NCI-H82 treated with DMSO at 0.1 percent for 48 hours (cell line): ENCODE data around the gene MACROD2.

Source experiments
- DNase-seq: peaks from one replicate; lab custom pipeline; 2025; ENCODE audit not compliant: unreplicated experiment; lab: John Stamatoyannopoulos, UW

Gene MACROD2

GRCh38 chr20:14888134-14888533 lies 892.8 kb downstream of the MACROD2 start:
- DNase-seq: no peak

DNA sequence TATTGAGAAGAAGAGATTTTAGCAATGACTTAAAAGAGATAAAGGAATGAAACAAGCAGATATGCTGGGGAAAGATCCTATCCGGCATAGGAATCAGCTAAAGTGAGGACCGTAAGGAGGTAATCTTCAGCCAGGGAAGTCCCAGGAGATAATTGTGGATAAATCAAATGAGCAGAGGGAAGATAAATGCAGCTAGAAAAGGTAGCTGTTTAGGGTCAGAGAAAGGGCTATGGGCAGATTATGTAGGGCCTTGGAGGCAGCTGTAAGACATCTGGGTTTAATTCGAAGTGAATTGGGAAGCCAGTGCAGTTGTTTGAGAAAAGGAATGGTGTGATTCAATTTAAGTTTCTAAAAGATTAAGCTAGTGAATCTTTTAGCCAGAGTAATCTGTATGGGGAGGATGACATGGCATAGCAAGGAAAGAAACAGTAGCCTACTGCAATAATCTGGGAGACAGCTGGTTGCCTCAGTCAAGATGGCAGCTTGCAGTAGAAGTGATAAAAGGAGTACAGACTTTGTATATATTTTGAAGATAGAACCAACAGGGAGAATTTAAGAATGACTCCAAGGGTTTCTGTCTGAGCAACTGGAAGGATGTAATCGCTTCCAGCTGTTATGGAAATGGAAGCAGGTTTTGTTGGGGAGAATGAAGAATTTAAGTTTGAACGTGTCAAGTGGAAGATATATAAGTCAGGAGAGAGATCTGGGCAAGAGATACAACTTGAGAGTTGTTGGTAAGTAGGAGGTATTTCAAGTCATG lies 894.4 kb downstream of the MACROD2 start:
- DNase-seq: peak; percentile 3

- DNase-seq: no peak
Measured at GRCh38 chr20:14890713-14891112, 895.4 kb downstream of the MACROD2 start.

GRCh38 chr20:14892782-14893181 lies 897.5 kb downstream of the MACROD2 start:
- DNase-seq: no peak

DNA sequence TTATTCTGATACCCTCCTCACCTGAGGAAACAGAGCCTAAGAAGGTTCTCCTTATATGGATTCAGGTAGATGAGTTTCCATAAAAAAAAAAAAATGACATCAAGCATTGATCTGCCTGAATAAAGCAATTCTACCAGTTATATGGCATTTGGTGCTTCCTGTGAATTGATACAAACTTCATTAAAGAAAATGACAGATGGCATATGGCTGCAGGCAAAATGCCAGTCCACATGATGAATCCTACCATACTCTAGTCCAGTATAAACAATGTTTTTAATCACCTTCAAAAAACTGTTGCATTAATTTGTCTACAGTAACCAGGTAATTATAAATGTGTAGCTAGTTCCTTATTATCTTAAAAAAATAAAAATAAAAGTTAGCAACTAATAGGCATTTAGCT lies 901.3 kb downstream of the MACROD2 start:
- DNase-seq: no peak

DNA sequence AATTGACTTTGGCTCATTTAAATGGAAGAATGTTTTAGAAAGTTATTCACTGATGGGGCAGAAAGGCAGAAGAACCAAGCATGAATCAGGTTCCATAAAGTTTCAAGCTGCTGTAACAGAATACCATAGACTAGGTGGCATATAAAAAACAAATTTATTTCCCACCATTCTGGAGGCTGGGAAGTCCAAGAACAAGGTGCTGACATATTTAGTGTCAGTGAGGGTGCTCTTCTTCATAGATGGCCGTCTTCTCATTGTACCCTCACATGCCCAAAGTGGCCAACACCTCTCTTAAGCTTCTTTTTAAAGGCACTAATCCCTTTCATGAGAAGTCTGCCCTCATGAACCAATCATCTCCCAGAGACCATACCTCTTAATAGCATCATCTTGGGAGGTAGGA lies 902.3 kb downstream of the MACROD2 start:
- DNase-seq: no peak

DNA sequence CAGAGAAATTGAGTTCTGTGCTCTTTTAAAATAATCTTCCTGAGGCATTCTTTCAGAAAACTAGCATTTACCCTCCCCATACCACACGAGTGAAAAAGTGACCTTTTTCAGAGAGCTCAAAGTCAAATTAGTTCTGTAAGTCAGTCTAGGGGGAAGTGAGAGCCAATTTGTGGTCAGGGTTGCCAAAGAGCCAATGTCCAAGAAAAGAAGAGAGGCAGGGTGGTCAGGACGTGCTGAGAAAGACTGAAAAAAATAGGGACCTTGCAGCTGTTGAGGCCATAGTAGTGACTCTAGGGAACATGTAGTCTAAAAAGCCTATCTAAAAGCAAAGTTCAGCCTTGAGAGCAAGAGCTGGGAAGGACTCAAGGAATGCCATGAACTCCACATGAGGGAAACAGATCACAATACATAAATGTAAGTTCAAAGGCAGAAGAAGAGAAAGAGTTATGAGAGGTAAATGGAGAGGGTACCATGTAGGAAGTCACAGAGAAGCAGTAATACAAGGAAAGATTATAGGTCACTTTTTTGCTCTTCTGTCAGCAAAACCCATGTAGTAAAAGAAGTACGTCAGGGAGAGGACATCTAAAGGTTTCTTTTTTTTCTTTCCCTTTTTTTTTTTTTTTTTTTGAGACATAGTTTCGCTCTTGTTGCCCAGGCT lies 907.2 kb downstream of the MACROD2 start:
- no peak for DNase-seq

GRCh38 chr20:14906908-14907434 lies 911.7 kb downstream of the MACROD2 start:
- DNase-seq: no peak

DNA sequence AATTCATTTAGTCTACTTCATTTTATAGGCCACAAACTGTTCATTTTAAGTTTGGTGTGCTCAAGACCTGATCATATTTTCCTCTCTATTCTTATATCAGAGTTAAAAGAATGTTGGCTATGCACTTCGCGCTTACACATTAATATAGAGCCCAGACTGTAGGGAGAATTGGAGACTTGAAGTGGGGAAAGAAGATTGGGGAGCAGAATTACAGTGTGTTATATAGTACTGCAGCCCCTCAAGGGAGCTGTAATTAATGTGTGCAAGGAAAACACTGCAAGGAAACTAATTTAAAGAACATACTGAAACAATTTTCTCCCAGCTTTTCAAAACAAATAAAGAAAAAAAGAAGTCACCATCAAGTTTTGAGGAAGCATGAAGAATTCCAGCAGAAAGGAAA lies 914.8 kb downstream of the MACROD2 start:
- DNase-seq: no peak

- DNase-seq: no peak
Measured at GRCh38 chr20:14913896-14914620, 918.7 kb downstream of the MACROD2 start.

GRCh38 chr20:14914633-14915032 lies 919.3 kb downstream of the MACROD2 start:
- DNase-seq: no peak

- no peak for DNase-seq
Measured at GRCh38 chr20:14915356-14915755, 920.0 kb downstream of the MACROD2 start.

DNA sequence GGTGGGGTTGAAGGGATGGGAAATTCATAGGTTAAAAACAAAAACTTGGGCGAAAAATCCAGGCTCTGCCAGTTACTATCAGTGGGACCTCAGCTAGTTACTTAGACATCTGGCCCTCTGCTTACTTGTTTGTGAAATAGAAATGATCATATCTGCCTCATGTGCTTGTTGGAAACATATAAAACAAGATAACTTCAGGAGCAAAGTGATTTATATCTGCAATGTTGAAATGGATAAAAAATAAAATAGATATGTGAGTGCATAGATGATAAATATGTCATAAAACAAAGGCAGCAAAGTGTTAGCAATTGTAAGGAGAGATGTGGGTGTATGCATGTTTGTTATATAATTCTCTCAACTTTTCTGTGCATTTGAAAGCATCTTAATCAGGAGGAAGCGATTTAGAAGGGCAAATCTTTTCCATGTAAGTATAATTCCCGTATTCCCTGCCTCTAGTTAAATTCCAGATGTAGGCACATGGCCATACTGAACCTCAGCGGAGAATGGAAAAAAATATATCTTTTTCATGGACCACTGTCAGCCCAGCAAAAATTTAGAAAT lies 921.1 kb downstream of the MACROD2 start:
- no peak for DNase-seq

DNA sequence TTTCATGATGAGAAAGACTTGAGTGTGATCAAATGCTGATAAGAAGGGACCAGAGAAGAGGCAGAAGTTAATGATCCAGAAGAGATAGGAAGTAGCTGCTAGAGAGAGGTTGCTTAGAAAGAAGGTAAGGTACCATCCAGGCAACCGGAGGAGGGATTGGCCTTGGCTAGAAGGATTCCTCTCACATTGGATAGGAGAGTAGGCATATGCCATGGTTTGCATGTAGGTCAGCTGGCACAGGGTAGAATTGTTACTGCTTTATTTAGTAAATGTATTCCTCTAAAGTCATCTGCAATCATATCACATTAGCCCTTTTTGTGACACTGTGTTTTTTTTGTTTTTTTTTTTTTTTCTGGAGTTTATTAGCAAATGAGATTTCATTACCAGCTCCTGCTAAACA lies 923.0 kb downstream of the MACROD2 start:
- no peak for DNase-seq

DNA sequence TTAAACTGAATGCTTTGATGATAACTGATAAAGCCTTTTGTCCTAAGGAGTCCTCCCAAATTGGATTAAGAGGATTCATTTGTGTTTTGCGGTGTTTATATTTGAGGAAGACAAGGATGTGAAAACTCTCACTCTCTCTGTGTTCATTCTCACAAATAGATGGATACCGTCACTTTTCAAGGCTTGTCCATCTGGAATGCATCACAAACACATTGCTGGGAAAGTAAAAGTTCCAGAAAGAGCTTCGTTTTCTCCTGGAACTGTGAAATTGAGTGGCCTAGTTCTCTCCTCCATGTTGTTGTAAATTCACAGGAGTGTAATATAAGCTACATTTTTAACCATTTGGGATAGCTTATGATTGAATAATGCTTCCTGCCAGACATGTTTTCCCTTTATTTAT lies 923.7 kb downstream of the MACROD2 start:
- DNase-seq: peak; percentile 33

- DNase-seq: no peak
Measured at GRCh38 chr20:14919501-14920081, 924.3 kb downstream of the MACROD2 start.

GRCh38 chr20:14921513-14921912 lies 926.2 kb downstream of the MACROD2 start:
- no peak for DNase-seq

DNA sequence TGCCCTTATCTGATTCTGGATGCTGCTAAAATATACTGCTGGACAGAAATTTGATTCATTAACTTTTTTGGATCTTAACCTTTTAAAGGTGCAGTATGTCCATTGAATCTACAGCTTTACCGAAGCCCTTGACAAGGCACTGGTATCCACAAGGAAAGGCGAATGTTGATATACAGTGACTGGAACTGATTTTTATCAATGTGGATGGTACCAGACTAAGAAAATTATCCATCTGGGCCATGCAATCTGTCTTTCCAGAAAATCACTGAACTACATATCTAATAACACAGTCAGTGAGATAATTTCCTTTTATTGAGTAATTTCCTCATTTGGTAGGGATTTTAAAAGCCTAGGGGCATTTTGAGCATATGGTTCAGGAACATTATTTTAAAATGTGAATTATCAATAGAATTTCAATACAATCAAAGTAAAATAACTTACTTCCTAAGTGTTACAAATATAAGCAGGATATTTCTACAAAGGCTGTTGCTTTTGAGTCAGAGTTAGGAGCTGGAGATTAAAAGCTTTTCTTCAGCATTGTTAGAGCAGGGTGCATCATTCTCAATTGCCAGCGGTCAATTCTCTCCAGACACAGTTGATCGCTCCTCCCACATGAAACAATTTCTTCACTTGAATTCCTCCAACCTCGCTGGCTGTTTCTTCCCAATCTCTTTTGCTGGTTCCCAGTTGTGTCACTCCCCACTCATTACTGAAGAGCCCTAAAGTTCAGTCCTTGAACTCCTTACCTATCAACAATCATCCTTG lies 927.4 kb downstream of the MACROD2 start:
- DNase-seq: no peak

DNA sequence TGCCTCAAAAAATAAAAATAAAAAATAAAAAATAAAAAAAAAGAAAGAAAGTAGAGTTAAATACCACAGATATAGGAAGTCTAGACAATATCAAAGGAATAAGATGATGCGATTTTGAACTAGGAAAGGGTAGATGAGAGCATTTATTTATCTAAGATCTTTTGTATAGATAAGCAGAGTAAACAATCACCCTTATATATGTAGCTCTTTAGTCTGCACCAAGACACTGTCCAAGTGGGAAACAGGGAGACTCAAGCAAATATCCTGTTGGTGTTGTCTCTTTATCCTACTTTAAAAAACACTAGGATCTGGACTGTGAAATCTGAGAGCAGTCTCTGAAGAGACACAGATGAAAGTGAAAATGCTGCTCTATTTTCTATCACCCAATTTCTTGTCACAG lies 929.1 kb downstream of the MACROD2 start:
- no peak for DNase-seq

- DNase-seq: no peak
Measured at GRCh38 chr20:14925300-14925699, 930.0 kb downstream of the MACROD2 start.
